Stimulated activated CD4-positive, alpha-beta T cell treated with anti-CD3 and anti-CD28 coated beads, Interleukin-2, amount 100 ng/mL, for 4 hours (primary cell): ENCODE data around the gene FBXW8.

ENCODE experiments used
- DNase-seq: peaks from one replicate; pipeline ENCODE4 v3.0.0-alpha.2; 2020; ENCODE audit warnings: low read depth

The FBXW8 gene

GRCh38 chr12:116955382-116956021 lies 44.8 kb downstream of the FBXW8 start:
- no peak for DNase-seq

- no peak for DNase-seq
Measured at GRCh38 chr12:116958402-116959197, 47.9 kb downstream of the FBXW8 start.

- DNase-seq: no peak
Measured at GRCh38 chr12:116959198-116959460, 48.4 kb downstream of the FBXW8 start.

- no peak for DNase-seq
Measured at GRCh38 chr12:116959845-116960514, 49.2 kb downstream of the FBXW8 start.

- DNase-seq: no peak
Measured at GRCh38 chr12:116962197-116962596, 51.4 kb downstream of the FBXW8 start.

GRCh38 chr12:116962783-116963356 lies 52.1 kb downstream of the FBXW8 start:
- DNase-seq: no peak

GRCh38 chr12:116964054-116965050 lies 53.6 kb downstream of the FBXW8 start:
- DNase-seq: no peak

- DNase-seq: no peak
Measured at GRCh38 chr12:116968986-116969385, 58.2 kb downstream of the FBXW8 start.

- DNase-seq: no peak
Measured at GRCh38 chr12:116969615-116970585, 59.1 kb downstream of the FBXW8 start.

- DNase-seq: no peak
Measured at GRCh38 chr12:116971222-116971621, 60.5 kb downstream of the FBXW8 start.

GRCh38 chr12:116975779-116976393 lies 65.1 kb downstream of the FBXW8 start:
- DNase-seq: no peak

GRCh38 chr12:116977465-116978380 lies 67.0 kb downstream of the FBXW8 start:
- DNase-seq: no peak

- DNase-seq: no peak
Measured at GRCh38 chr12:116978791-116979508, 68.2 kb downstream of the FBXW8 start.

GRCh38 chr12:116980083-116980482 lies 69.3 kb downstream of the FBXW8 start:
- DNase-seq: no peak

- DNase-seq: no peak
Measured at GRCh38 chr12:116982791-116983411, 72.2 kb downstream of the FBXW8 start.

GRCh38 chr12:116984098-116984497 lies 73.3 kb downstream of the FBXW8 start:
- no peak for DNase-seq

GRCh38 chr12:116990329-116990728 lies 79.6 kb downstream of the FBXW8 start:
- DNase-seq: no peak
